ENCODE results near the gene CNKSR3. TPM values are rescaled to one million over a fixed set of nuclear protein-coding genes. Genes with fewer than 3 reads are reported as not detected.

CNKSR3 gene
- total RNA-seq, 2 donors from 2014 or later, result 9.3 to 13.2 TPM

DNA sequence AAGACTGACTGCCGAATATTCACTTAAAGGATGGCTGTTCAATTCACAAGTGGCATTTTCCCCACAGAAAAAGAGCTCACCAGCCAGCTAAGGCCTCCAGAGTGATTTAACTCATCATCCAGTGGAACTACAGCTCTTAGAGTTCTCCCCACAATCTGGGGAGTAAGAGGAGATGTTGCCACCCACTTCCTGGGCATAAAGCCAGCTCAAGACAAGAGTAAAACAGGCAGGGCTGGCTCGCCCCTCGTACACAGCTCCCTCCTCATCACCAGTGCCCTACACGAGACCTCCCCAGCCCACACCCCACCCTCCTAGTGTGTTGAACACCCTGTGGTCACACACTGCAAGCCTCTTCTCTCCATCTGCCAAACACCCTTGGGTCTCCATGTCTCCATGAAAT is 106.7 kb downstream of the CNKSR3 start:
- ATAC-seq (no peak), DNase-seq (peak in 3 of 4 donors; percentile 18 to 32 (median 25))
- no peak overlapping the region for H3K4me3 ChIP-seq
- intact Hi-C loops (cut with DNase I), result no loop called here
- H3K36me3 ChIP-seq (replicated peaks in 1 of 2; ENCODE audit: insufficient read depth in 1 of 2, low read depth in 2 of 2), result peaks cover 8 to 18% of the 10 kb centered on the region in 2 donors
- no peak for TF ChIP-seq CTCF (IDR thresholded peaks at IDR 0.05)
- no peak for TF ChIP-seq POLR2A (IDR thresholded peaks at IDR 0.05)
- H3K27me3 ChIP-seq, result no peaks in the 10 kb centered on the region
- WGBS, 2 donors, result 39 to 47% methylated on average over 4 of the region's 4 CpGs
- H3K9me3 ChIP-seq, result no peaks in the 10 kb centered on the region
- no peak overlapping the region for H3K27ac ChIP-seq
- H3K4me1 ChIP-seq, result no peaks in the 10 kb centered on the region

DNA sequence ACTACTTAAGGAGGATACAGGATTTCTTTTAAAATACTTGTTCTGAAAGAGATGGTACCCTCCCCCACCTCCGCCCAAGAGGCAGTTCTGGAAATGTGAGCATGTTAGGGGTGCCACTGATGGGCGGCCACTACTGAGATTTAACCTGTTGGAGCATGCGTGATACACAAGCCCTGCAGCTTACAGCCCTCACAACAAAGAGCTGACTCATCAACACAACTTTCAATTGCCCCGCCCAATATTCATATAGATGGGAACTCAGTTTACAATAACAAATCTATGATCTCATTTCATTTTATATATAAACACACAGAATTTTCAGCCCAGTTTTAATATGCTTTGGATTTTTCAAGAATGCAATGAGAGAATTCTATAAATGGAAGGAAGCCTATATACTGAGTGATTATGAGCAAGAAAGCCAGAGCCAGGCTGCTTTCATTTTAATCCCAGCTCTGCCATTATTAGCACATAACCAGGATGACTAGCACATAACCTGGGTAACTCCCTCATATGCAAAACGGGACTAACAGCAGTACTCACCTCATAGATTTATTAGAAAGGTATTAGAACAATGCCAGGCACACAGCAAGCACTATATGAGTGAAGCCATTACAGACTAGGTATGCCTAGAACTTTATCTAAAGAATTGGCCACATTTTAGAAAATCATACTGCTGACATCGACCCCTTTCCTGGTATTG is 108.3 kb downstream of the CNKSR3 start:
- no peak overlapping the region for H3K4me3 ChIP-seq
- WGBS, 2 donors, result 91 to 92% methylated on average over 6 of the region's 6 CpGs
- DNase-seq (no peak), ATAC-seq (no peak)
- TF ChIP-seq CTCF (IDR thresholded peaks at IDR 0.05) (no peak), POLR2A (IDR thresholded peaks at IDR 0.05) (no peak)
- no peaks in the 10 kb centered on the region for H3K4me1 ChIP-seq
- intact Hi-C loops (cut with DNase I), result no loop called here
- H3K9me3 ChIP-seq, result no peaks in the 10 kb centered on the region
- H3K27ac ChIP-seq, result no peak overlapping the region
- no peaks in the 10 kb centered on the region for H3K27me3 ChIP-seq
- peaks cover 8 to 12% of the 10 kb centered on the region in 2 donors for H3K36me3 ChIP-seq (replicated peaks in 1 of 2; ENCODE audit: insufficient read depth in 1 of 2, low read depth in 2 of 2)

DNA sequence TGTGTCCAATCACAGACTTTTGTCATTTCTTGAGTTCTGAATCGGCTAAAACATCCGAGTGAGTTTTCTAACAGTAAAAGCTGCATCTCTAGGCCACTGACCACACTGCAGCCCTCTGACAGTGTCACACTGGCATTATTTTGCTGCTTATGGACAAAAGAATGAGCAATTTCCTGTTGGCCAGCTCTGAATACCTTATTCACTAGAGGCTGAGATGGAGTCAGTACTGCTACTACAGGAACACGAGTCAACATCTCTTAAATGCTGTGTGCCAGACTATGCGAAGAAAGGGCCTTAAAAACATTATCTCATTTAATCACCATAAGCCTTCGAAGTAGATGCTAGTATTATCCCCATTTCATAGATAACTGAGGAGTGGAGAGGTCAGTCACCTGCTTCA is 111.4 kb downstream of the CNKSR3 start:
- WGBS, 2 donors, result 92 to 93% methylated on average over 5 of the region's 5 CpGs

GRCh38 chr6:154397491-154398195 is 112.8 kb downstream of the CNKSR3 start:
- TF ChIP-seq POLR2A (IDR thresholded peaks at IDR 0.05) (no peak), CTCF (IDR thresholded peaks at IDR 0.05) (no peak)
- DNase-seq, result no peak
- H3K27me3 ChIP-seq, result no peaks in the 10 kb centered on the region
- WGBS, 2 donors, result 94 to 96% methylated on average over 9 of the region's 9 CpGs
- no peaks in the 10 kb centered on the region for H3K4me1 ChIP-seq
- intact Hi-C loops (cut with DNase I), result no loop called here
- no peak overlapping the region for H3K27ac ChIP-seq
- ATAC-seq, result no peak
- peaks cover 0 to 4% of the 10 kb centered on the region in 2 donors for H3K36me3 ChIP-seq (replicated peaks in 1 of 2; ENCODE audit: insufficient read depth in 1 of 2, low read depth in 2 of 2)
- H3K4me3 ChIP-seq, result no peak overlapping the region
- no peaks in the 10 kb centered on the region for H3K9me3 ChIP-seq

More for the DNA sequence above, 111.4 kb downstream of the CNKSR3 start:
- Histone ChIP-seq H3K27me3 (no peaks in the 10 kb centered on the region), H3K9me3 (no peaks in the 10 kb centered on the region), H3K4me3 (no peak overlapping the region), H3K27ac (no peak overlapping the region), H3K4me1 (no peaks in the 10 kb centered on the region), H3K36me3 (replicated peaks in 1 of 2; ENCODE audit: insufficient read depth in 1 of 2, low read depth in 2 of 2) (peaks cover 0 to 4% of the 10 kb centered on the region in 2 donors)
- ATAC-seq (no peak), DNase-seq (no peak)
- intact Hi-C loops (cut with DNase I), result no loop called here
- TF ChIP-seq POLR2A (IDR thresholded peaks at IDR 0.05) (no peak), CTCF (IDR thresholded peaks at IDR 0.05) (no peak)

All from body of pancreas (tissue), 4 donors.